Hematopoietic multipotent progenitor cell treated with erythropoietin and hydrocortisone succinate and interleukin-3 and kit ligand, for 8 days (in vitro differentiated cells): Measurements from ENCODE around the gene KCNH4.
"Not testable (repeated sequence)": the region's sequence is repeated elsewhere in the genome, so short reads cannot be mapped to it uniquely, and the experiment has no call there.

Experiments used
- DNase-seq: peaks from one replicate; pipeline ENCODE4 v3.0.0-alpha.2; 2015

KCNH4 gene

DNA sequence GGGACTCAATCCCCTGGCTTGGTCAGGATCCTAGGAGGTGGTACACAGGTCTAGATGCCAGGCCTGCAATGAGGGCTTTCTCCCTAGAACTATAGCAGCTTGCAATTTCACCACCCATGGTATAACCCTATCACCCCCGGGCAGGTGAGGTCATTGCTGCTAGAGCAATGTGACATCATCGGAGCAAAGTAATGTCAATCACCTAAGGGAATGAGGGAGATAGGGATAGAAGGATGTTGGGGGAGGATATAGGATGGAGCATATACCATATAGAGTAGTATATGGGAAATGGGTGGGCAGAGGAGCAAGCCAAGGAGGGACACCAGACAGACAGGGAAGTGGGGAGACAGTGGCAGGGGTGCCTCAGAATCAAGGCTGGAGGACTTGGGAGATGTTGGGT is 3.3 kb downstream of the KCNH4 start:
- no peak for DNase-seq

DNA sequence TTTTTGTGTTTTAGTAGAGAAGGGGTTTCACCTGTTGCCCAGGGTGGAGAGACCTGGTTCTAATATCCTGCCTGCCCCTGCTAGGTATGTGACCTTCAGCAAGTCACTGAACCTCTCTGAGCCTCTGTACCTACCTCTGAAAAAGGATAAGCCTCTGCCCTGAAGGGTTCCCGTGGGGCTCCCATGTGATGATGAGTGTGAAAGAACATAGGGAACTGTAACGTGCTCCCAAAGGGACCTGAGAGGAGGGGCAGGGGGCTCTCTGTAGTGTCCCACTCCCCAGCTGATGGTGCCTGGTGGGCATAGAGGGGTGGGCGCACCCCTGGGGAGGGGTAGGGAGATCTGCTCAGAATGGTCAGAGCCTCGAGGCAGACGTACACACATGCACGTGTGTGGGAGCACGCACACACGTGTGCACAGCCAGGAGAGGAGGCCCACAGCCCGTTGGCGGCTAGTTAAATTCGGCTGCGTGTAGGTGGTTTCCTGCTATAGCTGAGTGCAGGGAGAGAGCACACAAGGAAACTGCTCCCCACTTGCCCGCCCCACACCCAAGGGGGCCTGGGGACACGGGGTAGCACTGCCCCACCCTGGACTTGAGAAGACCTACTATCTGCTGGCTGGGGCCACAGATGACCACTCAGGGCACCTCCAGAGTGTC is 6.7 kb downstream of the KCNH4 start:
- no peak for DNase-seq

DNA sequence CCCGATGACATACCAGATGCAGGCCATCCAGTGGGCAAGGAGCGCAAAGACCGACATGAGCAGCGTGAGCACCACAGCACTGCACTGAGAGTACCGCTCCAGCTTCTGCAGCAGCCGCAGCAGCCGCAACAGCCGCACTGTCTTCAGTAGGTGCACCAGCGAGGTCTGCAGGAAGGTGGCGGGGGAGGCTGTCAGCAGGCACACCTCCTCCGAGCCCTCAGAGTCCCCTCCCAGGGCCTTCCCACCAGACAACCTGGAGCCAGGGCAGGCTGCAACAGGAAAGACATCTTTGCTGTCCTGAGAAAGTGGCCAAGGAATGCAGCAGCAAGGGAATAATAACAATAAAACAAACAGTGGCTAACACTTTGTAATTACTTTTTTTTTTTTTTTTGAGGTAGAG is 9.1 kb downstream of the KCNH4 start:
- DNase-seq: no peak

DNA sequence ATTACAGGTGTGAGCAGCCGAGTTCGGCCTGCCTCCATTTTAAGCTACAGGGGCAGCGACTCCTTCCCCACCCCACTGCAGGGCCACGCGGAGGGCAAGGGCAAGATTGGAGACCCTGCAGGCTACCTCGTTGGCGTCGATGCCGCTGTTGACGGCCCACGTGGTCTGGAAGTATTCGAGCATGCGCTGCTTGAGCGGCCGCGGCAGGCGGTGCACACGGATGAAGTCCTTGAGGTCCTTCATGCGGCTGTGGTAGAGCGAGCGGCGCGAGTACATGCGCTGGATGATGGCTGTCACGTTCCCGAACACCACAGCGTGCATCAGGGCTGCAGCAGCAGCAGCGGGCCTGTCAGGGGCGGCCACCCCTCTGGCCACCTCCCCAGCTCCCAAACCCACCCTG is 11.6 kb downstream of the KCNH4 start:
- DNase-seq: no peak

DNA sequence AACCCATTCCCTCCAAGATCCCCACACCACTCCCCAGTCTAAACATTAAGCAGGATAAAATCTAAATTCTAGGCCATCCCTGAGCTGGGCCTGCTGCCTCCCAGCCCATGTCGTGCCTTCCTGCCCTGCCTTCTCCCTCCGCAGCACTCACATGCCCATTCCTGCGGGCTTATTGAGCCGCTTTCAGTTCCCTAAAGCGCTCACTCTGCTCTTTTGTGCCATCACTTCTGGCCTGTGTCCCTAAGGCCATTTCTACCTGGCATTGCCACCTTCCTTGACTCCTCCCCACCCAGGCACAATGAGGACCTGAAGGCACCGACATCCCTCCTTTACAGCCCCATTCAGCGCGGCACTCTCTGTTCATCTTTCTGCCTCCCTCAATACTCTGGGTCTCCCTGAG is 13.1 kb downstream of the KCNH4 start:
- no peak for DNase-seq

DNA sequence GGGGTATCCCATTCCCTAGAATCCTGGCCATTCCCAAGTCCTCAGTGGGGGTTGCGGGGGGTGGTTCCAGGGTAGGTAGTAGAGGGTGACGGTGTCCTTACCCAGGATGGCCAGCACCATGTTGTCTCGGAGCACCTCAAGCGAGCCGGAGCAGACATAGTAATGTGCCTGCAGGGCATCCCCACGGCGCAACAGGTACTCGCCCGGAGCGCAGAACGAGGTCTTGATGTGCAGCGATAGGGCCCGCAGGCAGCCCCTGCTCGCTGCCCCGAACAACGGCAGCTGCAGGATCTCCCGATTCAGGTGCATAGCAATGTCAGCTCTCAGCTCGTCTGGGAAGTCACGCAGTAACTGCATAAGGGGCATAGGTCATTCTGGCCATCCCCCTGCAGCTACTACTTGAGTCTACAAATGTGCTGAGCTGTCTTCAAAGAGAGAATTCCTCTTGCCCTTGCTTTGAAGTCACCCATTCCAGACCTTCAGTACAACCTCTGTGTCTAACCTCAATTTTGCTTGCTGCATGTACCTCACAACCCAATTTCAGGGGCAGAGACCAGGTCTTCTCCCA is 14.7 kb downstream of the KCNH4 start:
- no peak for DNase-seq

DNA sequence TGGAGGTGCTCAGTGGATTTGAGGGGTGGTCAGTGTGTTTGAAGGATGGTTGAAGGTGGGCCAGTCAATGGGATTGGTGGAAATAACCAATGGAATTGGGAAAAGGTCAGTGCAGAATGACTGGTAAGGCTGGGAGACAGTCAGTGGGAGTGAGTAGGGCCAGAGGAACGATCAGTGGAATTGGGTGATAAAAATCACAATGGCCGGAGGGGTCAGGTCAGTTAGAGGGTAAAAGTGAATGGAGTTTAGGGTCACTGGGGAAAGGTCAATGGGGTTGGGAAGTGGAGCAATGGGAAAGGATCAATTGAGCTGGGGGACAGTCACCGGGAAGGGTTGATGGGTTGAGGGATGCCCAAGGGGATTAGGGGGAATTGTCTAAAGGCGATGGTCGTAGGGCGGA is 15.2 kb downstream of the KCNH4 start:
- no peak for DNase-seq

DNA sequence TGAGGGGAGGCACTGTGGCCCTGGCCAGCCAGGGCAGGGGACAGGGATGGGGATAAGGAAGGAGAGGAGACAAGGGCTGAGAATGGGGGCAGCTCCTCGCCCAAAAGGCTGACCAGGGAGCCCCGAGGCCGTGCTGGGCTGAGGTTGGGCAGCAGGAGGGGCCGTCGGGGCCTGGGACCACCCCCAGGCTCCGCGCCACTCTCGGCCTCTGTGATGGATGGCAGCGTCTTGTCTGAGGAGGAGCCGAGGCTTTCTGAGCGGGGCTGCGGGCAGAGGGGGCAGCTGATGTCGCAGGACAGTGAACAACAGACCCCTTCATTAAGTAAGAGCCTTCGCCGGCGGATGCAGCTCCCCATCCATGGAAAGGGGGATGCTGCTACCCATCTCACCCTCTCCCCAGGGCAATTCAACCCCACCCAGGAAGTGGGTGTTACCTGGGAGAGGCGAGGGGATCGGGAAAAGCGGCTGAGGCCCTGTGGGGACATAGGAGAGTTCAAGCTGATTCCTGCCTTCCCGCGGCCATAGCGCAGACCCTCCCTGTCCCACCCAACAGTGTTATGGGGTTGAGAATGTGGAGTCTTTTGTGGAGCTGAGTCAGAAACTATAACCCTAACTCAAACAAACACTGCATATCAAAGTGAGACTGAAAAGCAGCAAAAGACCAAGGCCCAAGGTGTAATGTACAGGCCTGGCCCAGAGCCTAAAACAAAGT is 17.1 kb downstream of the KCNH4 start:
- DNase-seq: no peak

DNA sequence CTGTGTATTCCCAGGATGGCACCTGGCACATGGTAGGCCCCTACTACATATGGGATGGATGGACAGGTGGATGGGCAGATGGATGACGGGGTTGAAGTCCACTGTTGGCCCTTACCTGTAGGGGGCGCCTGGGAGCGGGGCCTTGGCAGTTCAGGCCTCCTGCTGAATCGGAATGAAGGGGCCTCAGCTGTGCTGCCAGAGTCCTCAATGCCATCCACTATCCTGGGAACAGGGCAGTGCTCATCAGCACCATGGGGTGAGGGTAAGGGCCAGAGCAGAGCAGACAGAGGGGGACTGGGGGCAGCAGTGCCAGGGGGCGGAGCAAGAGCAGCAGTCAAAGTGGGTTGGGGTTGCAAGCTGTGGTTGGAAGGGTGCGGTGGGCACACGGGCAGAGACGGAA is 17.8 kb downstream of the KCNH4 start:
- DNase-seq: peak; percentile 51

DNA sequence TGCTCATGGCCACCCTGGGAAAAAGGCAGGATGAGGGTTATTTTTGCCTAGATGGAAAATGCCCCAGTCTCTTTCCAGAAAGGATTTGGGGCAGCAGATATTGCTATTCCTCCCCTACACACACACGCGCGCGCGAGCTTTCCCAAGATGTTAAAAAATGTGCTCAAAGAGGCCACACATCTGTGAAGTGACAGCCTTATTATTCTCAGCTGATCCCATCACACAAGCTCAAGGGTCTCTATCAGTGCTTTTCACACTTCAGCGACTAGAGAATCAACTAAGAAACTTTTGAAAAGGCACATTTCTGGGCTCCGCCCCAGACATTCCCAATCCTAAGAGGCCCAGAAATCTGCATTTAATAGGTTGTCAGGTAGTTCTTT is 20.4 kb downstream of the KCNH4 start:
- no peak for DNase-seq

DNA sequence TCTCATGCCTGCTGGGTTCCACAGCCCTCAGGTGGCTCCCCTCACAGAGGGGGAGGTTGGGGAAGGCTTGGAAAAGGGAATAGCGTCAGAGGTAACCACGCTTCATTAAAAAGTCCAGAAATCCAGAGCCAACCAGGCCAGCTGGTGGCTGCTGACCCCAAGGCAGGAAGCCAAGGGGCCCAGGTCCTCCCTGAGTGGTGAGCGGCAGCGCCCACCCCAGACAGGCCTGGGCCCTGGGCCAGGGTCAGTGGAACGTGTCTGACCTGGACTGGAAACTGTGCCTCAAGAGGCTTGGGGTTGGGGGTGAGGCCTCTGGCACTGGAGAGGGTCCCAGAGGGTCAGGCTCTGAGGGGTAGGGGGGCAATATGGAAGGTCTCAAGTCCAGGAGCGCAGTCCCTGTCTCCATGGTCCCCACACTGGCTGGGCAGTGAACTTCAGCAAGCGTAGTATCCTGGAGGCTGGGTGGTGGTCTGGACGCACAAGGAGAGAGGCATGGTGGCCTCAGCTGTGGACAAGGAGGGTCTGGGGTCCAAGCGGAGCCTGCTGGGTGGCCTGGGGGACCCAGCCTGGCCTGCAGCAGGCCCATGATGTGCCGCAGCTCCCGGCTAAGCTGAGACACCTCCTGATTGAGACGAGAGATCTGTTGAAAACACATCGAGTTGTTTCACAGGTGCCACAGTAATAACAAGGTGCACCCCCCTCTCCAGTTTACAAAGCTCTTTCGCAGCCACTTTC is 21.0 kb downstream of the KCNH4 start:
- DNase-seq: no peak

DNA sequence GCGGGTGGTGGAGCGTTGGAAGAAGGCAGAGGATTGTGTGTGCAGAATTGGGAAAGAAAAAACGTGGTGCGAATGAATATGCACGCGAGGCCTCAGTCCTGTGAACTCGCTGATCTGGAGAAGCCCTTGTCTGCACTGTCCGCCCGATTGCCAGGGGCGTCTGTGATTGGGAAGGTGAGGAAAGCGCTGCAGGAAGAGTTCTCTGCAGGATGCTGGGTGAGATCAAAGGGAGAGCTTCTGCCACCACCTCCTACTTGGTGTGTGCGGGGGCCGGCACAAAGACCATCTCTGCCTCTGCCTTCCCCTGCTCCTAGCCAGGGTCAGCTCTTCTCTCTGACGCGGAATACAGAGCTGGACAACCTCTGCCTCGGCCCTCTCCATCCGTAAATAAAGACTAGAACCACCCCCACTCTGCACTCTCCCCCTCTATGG is 25.3 kb downstream of the KCNH4 start:
- no peak for DNase-seq

DNA sequence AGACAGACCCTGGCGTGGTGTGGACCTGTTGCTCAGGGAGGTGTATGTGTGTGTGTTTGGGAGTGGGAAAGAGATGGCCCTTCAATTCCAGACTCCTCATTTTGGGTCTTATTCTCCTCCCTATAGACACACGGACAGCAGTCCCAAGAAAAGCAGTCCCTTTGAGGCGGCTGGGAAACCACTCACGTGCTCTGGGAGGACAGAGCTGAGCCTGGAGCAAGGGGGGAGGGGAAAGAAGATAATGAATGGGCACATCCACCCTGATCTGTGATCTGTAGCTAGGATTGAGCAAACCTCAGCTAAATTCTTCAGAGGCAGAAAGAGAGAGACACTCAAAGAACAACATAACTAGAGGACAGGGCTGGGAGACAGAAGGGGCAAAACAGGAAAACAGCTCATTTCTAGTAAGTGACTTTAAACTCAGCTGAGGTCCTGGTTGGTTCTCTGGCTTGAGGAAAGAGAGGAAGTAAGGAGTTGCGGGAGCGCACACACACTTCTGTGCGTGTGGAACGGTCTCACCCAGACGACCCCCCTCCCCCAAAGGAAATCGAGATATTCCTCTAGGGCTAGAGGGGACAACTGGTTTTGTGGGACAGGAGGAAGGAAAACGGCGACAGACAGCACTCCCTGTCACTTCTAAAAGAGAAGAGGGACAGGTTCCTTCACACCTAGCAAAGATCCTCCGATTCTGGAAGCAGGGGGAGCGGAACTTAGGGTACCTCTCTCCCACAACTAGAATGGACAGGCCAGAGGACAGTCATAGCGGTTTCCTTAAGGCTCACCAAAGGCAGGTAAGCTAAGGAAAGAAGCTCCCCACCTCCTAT is 26.8 kb downstream of the KCNH4 start:
- peak; percentile 22 for DNase-seq

DNA sequence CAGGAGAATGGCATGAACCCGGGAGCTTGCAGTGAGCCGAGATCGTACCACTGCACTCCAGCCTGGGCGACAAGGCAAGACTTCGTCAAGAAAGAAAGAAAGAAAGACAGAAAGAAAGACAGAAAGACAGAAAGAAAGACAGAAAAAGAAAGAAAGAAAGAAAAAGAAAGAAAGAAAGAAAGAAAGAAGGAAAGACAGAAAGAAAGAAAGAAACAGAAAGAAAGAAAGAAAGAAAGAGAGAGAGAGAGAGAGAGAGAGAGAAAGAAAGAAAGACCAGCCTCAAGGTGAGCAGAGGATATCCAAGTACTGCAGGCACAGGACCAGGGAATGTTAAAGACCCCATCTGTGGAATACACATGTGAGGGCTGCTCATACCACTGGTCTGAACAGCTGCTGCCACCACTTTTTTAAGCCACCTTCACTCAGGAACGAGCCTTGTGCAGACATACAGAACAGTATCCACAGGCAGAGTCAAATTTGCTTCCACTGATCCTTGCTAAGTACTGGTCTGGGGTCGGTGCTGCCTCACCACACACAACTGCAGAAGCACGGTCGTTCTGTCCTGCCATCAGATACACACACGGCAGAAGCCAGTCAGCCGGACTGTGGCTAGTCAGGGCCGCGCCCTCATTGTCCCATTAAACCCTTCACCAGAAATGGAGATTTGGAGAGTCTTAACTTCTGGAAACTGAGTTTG is 33.9 kb downstream of the KCNH4 start:
- no peak for DNase-seq

DNA sequence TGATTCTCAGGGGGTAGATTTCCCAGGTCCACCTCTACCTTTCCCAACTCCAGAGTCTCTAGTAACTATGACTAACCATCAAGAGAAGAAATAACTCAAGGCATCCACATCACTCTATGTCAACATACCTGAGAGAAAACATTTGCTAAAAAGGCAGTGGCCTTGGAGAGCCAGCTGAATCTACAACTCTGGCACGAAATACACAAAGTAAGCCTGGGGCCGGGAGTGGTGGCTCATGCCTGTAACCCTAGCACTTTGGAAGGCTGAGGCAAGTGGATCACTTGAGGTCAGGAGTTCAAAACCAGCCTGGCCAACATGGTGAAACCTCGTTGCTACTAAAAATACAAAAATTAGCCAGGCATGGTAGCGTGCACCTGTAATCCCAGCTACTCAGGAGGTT is 37.8 kb downstream of the KCNH4 start:
- DNase-seq: not testable (repeated sequence)

DNA sequence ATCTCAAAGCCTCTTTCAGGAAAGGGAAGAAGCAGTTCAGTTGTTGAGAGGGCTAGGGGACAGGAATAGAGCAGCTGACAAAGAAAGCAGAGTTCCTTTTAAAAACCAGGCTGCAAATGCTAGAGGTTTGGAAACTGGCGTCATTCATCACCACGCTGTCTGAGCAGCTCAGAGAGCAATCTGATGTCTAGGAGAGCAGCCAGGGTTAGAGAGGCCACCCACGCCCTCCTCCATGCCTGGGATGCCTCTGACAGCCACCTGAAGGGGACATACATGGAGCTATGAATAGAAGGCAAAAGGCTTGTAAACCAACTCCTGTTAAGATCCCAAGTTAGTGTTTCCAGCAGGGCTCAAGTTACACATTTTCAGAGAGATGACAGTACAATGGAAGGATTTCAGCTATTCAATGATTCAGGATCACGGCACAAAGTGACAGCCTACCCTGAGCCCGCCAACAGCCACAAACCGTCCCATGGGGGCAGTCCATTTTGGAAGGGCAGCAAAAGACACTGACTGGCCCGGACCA is 38.5 kb downstream of the KCNH4 start:
- no peak for DNase-seq

DNA sequence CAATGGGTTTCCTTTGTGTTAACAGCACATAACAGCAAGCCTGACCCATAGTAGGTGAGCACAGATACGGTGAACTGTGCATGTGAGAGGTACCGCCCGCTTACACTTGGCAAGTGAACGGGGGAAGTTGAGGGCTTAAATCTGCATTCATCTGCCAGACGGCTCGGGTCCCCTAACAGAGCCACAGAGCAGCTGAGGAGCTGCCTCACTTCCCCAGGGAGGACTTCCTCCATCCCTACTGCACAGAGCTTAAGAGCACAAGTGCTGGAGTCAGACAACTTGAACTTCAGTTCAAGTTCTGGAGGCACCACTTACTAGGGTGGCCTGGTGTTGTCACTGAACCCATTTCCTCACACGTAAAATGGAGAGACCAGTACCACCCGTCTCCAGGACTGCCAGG is 39.6 kb downstream of the KCNH4 start:
- DNase-seq: no peak

DNA sequence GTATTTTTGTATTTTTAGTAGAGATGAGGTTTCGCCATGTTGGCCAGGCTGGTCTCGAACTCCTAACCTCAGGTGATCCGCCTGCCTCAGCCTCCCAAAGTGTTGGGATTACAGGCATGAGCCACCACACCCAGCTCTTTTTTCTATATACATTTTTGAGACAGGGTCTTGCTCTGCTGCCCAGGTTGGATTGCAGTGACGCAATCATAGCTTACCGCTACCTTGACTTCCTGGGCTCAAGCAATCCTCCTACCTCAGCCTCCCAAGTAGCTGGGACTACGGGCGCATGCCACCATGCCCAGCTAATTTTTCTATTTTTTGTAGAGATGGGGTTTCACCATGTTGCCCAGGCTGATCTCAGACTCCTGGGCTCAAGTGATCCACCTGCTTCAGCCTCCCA is 40.3 kb downstream of the KCNH4 start:
- DNase-seq: not testable (repeated sequence)

DNA sequence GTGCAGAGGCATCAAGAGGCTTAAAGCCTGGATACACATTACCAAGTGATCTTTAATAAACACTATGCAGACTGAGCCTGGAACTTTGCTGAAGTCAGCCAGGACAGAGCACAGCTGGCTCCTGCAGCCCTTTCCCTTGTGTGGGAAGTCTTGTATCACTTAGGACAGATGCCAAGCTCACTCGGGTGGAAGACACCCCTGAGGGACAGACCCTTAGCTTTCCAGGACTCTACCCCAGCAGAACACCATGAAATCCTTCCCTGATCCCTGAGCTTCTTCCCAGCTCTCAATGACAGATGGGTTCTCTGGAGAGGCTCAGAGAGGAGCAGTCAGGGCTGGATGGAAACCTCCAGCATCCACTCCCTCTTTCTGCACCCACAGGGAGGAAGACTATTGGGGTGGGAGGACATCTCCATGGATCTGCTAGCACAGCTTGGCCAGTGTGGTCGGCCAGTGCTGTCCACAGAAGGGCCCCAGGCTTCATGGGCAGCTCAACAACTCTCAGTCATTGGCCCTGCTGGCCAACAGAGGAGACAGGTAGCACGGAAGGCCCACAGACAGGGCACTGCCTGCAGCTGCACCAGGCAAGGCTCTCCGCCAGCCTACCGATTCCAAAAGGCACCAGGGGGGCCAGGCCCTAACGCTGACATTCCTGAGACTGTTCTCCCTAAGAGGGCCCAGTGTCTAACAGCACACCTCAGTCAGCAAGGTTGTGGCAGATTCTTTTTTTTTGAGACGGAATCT is 42.0 kb downstream of the KCNH4 start:
- DNase-seq: no peak

DNA sequence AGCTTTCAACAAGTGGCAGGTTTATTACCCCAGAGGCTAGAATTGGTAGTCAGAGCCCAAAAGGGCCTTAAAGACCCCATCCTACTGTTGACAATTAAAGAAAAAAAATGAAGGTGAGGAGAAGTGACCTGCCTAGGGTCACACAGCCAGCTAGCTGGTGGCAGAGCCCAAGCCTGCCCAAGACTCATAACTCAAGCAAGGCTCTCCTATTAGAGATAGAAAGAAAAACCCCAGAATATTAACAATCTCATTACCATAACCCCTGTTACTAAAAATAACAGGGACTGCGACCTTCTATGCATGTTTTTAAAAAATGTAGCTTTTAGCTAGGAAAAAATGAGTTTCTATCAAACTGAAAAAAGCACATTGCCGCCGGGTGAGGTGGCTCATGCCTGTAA is 44.3 kb downstream of the KCNH4 start:
- no peak for DNase-seq
